Measurements from ENCODE around the gene OR5H1.

The OR5H1 gene

DNA sequence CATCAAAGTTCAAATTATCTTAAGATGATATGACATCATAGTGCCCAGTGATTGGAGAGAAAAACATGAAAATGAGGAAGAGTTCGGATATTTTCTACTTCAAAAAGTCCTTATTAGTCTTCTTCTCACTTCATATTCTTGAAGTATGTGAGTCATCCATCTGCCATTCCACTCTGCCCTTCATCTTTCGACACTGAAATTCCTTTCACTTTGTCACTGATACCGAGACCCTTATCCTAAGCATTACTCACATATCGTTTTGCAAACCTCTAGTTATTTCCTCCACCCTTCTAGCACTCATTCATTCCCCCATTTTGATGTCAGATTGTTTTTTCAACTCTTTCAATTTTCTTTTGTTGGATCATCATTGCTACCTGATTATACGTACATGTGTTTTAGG lies 20.7 kb downstream of the OR5H1 start (continued):
- TF ChIP-seq ZNF280C (tag by site-specific recombination; IDR thresholded peaks at IDR 0.05) (no peak), ZNF510 (tag by site-specific recombination; IDR thresholded peaks at IDR 0.05; ENCODE audit: insufficient replicate concordance) (no peak), SCRT2 (tag by site-specific recombination; IDR thresholded peaks at IDR 0.05) (no peak), ZNF768 (tag by site-specific recombination; IDR thresholded peaks at IDR 0.05) (no peak), ZBTB8A (tag by site-specific recombination; IDR thresholded peaks at IDR 0.05) (no peak), ZNF416 (tag by site-specific recombination; IDR thresholded peaks at IDR 0.05) (no peak), ZNF514 (tag by site-specific recombination; IDR thresholded peaks at IDR 0.05) (no peak), ZNF433 (tag by site-specific recombination; IDR thresholded peaks at IDR 0.05; ENCODE audit: low read depth) (no peak)
- TF ChIP-seq, protein P1, sequence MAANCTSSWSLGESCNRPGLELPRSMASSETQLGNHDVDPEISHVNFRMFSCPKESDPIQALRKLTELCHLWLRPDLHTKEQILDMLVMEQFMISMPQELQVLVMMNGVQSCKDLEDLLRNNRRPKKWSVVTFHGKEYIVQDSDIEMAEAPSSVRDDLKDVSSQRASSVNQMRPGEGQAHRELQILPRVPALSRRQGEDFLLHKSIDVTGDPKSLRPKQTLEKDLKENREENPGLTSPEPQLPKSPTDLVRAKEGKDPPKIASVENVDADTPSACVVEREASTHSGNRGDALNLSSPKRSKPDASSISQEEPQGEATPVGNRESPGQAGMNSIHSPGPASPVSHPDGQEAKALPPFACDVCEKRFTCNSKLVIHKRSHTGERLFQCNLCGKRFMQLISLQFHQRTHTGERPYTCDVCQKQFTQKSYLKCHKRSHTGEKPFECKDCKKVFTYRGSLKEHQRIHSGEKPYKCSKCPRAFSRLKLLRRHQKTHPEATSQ (tag by site-specific recombination; IDR thresholded peaks at IDR 0.05) = no peak

GRCh38 chr3:98166396-98166795 lies 35.9 kb downstream of the OR5H1 start, which contains the start of gene OR5H15:
Gene OR5H15, plus strand, starts transcription at chr3:98166696. Its CDS starts 2,004 bp downstream, at chr3:98168700.
- ChIA-PET CTCF (no interaction called here), POLR2A (no interaction called here)
- H3K27ac ChIP-seq (ENCODE audit: extremely low read depth, low read depth, low read length) = no peak within 1 kb of the TSS
- H3K9me3 ChIP-seq (ENCODE audit: control insufficient read depth, insufficient read depth, low read depth, low read length) = no peaks in the 10 kb centered on the region
- no peaks in the 10 kb centered on the region for H3K4me1 ChIP-seq (ENCODE audit: control insufficient read depth, insufficient read depth, low read length)
- H3K36me3 ChIP-seq (ENCODE audit: control insufficient read depth in 2 of 2, insufficient read depth in 1 of 2, low read length in 2 of 2) = no peaks in the 10 kb centered on the region
- no peak within 1 kb of the TSS for H3K4me3 ChIP-seq (ENCODE audit: low read depth, low read length)
- no peak for TF ChIP-seq ZFHX2 (tag by site-specific recombination; conservative IDR thresholded peaks at IDR 0.05)
- no peak for TF ChIP-seq ZNF76 (tag by site-specific recombination; IDR thresholded peaks at IDR 0.05; ENCODE audit: borderline replicate concordance, low read depth)
- no peak for TF ChIP-seq ZNF544 (tag by site-specific recombination; IDR thresholded peaks at IDR 0.05)
- TF ChIP-seq ZNF2 (tag by site-specific recombination; IDR thresholded peaks at IDR 0.05) = no peak
- TF ChIP-seq ZBTB20 (tag by site-specific recombination; IDR thresholded peaks at IDR 0.05) = no peak
- TF ChIP-seq ZNF48 (tag by site-specific recombination; IDR thresholded peaks at IDR 0.05) = no peak
- no peak for TF ChIP-seq ZNF146 (tag by site-specific recombination; IDR thresholded peaks at IDR 0.05)
- no peak for TF ChIP-seq SP7 (tag by site-specific recombination; IDR thresholded peaks at IDR 0.05)
- TF ChIP-seq ZSCAN23 (tag by site-specific recombination; IDR thresholded peaks at IDR 0.05) = no peak
- no peak for TF ChIP-seq ZNF626 (tag by site-specific recombination; IDR thresholded peaks at IDR 0.05)
- no peak for TF ChIP-seq ZNF214 (tag by site-specific recombination; IDR thresholded peaks at IDR 0.05; ENCODE audit: borderline replicate concordance)
- TF ChIP-seq, protein P2, sequence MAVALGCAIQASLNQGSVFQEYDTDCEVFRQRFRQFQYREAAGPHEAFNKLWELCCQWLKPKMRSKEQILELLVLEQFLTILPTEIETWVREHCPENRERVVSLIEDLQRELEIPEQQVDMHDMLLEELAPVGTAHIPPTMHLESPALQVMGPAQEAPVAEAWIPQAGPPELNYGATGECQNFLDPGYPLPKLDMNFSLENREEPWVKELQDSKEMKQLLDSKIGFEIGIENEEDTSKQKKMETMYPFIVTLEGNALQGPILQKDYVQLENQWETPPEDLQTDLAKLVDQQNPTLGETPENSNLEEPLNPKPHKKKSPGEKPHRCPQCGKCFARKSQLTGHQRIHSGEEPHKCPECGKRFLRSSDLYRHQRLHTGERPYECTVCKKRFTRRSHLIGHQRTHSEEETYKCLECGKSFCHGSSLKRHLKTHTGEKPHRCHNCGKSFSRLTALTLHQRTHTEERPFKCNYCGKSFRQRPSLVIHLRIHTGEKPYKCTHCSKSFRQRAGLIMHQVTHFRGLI (tag by site-specific recombination; IDR thresholded peaks at IDR 0.05) = no peak
- TF ChIP-seq, protein P3, sequence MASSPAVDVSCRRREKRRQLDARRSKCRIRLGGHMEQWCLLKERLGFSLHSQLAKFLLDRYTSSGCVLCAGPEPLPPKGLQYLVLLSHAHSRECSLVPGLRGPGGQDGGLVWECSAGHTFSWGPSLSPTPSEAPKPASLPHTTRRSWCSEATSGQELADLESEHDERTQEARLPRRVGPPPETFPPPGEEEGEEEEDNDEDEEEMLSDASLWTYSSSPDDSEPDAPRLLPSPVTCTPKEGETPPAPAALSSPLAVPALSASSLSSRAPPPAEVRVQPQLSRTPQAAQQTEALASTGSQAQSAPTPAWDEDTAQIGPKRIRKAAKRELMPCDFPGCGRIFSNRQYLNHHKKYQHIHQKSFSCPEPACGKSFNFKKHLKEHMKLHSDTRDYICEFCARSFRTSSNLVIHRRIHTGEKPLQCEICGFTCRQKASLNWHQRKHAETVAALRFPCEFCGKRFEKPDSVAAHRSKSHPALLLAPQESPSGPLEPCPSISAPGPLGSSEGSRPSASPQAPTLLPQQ (tag by site-specific recombination; IDR thresholded peaks at IDR 0.05) = no peak
- no peak for TF ChIP-seq GLI2 (tag by site-specific recombination; IDR thresholded peaks at IDR 0.05; ENCODE audit: borderline replicate concordance, low read depth)
- no peak for TF ChIP-seq ZNF140 (tag by site-specific recombination; IDR thresholded peaks at IDR 0.05)
- TF ChIP-seq ZIC2 (tag by site-specific recombination; IDR thresholded peaks at IDR 0.05) = no peak
- no peak for TF ChIP-seq ZNF623 (tag by site-specific recombination; IDR thresholded peaks at IDR 0.05)
- TF ChIP-seq ZNF155 (tag by site-specific recombination; IDR thresholded peaks at IDR 0.05) = no peak
- no peak for TF ChIP-seq ZNF837 (tag by site-specific recombination; IDR thresholded peaks at IDR 0.05)
- no peak for TF ChIP-seq ZNF114 (tag by site-specific recombination; IDR thresholded peaks at IDR 0.05)
